HuH-7 (cell line): Measurements from ENCODE around the gene ACRV1.

Source experiments
- DNase-seq: peaks from one replicate; pipeline ENCODE4 v3.0.0; 2011; ENCODE audit warnings: low spot score

Gene ACRV1

DNA sequence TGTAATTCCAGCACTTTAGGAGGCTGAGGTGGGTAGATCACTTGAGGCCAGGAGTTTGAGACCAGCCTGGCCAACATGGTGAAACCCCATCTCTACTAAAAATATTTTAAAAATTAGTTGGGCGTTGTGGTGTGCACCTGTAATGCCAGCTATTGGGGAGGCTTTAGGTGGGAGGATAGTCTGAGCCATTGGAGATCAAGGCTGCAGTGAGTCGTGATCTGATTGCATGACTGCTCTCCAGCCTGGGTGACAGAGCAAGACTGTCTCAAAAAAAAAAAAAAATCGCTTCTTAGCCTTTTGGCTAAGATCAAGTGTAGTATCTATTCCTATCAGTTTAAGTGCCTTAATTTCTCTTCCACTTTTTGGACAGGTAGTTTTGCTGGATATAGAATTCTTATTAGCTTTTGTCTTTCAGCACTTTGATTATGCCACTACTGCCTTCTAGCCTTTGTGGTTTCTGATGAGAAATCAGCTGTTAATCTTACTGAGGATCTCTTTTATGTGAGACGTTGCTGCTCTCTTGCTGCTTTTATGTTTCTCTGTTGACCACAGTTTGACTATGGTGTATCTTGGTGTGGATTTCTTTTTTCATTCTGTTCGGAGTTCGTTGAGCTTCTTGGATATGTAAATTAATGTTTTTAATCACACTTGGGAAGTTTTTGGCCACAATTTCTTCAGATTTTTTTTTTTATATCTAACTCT is 31.0 kb downstream of the ACRV1 start:
- no peak for DNase-seq

DNA sequence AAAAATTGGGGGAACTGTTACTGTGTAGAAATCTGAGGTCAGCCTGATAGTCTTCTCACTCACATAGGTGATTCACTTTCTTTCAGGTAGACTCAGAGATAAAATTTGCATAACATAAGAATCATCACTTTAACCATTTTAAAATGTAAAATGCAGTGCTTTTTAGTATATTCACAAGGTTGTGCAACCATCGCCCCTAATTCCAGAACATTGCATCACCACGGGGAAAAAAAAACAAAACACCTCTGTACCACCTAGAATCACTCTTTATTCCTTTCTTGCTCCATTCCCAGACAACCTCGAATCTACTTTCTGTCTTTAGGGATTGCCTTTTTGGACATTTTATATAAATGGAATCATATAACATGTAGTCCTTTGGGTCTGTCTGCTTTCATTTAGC is 34.8 kb downstream of the ACRV1 start:
- DNase-seq = no peak

DNA sequence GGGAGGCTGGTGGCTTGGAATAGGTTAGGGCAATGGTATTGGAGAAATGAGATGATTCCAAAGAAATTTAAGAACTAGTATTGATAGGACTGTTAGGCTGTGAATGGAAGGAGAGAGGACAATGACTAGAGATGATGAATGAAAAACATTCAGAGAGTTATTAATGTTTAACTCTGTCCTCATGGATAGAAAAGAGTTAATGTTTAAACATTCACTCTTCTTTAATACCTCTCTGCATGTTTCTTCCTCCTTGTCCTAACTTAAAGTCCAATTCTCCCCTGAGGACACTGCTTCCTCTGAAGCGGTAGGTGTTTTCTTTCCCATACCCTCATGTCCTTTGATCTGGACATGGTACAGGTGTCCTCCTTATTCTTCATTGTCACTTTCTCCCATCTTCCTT is 42.3 kb downstream of the ACRV1 start:
- no peak for DNase-seq

DNA sequence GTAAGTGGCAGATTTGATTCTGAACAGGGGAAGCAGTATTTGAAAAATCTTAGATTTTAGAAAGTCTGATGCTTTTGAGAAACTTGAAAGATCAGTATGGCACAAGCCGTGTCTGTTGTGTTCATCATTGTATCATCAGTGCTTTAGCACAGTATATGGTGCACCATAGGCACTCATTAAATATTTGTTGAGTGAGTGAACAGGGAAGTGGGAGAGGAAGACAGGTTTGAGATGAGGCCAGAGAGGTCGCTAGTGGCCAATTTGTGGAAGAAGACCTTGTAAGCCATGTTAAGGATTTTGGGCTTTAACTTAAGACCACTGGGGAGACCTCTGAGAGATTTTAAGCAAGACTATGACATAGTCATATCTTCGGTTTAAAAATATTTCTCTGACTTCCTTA is 42.8 kb downstream of the ACRV1 start:
- no peak for DNase-seq

DNA sequence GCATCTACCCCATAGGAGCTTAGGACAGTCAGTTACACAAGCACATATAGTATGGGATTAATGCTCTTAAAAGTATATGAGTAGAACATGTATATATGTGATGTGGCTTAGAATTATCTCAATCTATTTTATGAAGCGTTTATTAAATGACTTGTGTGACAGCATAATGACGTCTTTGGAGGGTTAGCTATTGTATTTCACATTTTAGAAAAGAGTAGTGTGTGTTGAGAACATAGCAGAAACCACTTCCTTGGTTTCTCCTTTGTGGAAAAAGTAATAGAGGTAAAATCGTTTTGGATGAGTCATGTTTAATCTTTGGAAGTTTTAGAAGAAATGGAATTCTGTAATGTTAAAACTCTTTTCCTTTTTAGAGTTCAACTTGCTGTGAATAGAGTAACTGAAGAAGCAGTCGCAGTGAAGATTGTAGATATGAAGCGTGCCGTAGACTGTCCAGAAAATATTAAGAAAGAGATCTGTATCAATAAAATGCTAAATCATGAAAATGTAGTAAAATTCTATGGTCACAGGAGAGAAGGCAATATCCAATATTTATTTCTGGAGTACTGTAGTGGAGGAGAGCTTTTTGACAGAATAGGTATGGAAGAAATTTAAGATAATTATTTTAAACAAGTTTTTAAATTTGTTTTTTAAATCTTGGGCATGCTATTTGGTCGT is 53.3 kb downstream of the ACRV1 start:
- no peak for DNase-seq

DNA sequence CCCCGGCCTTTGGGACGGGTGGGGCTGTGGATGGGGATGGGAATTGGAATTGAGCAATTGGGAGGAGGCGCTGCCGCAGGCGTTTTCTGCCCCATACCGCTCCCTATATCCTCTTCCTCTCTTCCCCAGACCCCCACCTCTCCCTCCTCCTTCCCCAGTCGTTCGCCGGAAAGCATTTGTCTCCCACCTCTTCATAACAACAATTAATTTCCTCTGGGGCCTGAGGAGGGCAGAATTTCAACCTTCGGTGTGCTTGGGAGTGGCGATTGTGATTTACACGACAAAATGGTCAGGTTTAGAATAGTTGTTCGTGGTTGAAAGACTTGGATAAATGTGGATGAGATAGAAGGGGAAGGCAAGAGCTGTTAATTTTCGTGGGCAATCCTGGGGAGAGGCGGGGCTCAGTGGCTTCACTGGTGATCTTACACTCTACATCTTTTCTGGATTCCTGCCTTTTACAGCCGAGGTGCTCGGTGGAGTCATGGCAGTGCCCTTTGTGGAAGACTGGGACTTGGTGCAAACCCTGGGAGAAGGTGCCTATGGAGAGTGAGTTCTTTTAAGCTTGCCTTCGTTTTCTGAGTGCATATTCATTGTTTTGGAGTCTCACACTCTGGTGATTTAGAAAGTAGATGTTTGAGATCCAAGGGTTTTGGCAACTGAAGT is 54.2 kb downstream of the ACRV1 start:
- DNase-seq = no peak

DNA sequence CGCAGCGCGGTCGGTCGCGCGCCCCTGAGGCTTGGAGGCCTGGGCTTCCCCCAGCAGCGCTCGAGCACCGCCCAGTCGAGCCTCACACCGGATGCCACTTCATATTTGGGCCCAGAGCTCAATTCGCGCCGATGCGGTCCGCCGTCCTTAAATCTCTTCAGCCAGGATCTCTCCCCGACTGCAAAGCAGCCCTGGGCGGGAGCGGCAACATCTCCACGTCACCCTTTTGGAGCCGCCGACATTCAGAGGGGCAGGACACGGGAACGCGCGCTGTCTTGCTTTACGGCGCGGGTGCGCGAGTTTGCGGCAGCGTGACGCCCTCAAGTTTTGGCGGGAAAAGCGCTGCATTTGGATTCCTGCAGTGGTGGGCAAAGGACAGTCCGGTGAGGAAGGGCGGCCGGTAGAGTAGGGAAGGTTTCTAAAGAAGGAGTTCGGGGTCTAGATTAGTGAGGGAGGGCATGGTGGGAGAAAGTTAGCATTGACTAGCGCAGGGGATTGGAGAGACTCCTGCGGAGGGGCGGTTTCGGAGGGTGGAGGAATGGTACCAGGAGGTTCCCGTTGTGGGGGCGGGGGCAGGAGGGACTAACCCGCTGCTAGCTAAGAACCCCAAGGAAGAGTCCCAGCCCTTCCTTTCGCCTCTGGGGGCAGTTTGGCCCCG is 54.9 kb downstream of the ACRV1 start:
- peak; percentile 66 for DNase-seq

DNA sequence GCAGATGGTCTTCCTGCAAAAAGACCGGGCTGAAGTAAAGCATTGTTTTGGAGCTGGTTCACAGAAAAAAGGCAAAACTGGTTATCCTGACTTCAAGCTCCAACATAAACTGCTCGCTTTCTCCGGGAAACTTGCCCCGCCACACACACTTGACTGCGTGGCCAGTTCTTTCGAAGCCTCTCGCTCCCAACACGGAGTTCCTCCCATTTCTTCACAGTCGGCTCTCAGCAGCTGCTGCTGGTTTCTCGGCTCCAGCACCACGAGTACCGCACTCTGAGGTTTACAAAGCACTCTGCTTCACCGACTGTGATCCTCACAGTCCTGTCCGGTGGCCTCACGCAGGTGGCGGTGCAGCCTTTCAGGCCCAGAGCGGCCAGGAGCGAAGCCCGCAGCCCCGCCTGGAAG is 55.4 kb downstream of the ACRV1 start:
- no peak for DNase-seq

DNA sequence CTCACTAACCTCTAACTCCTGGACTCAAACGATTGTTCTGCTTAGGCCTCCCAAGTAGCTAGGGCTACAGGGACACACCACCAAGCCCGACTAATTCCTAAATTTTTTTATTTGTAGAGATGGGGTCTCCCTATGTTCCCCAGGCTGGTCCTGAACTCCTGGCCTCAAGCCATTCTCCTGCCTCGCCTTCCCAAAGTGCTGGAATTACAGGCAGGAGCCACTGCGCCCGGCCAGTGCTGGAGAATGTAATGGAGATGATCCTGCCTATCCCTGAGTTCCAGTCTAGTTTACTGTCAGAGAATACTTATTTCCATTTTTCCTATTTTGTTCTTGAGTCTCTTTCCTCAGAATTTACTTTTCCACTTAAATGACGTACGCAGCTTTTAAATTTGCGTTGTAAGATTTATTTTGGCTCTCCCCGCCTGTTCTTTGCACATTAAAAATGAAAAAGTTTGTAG is 55.9 kb downstream of the ACRV1 start, which contains the start of gene CHEK1:
CHEK1 (plus strand) TSS at position 408 of the 458 bp plus-strand sequence. CDS start 1,606 bp downstream, outside the sequence.
- no peak for DNase-seq

DNA sequence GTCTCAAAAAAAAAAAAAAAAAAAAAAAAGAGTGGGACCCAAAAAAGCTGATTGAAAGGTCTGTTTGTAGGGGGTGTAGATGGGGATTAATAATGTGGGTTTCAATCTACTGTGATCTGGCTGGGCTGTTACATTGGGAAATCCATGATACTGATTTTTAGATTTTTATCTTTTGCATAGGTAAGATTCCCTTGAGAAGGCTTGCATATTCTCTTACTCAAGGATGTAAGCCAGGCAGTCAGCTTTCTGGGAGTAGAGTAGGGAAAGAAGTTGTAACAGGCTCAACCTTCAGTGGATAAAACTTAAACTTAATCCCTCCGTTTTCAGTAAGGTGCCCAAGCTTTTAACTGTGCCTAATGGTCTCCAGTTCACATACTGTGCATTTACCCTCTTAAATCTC is 57.6 kb downstream of the ACRV1 start:
- no peak for DNase-seq

DNA sequence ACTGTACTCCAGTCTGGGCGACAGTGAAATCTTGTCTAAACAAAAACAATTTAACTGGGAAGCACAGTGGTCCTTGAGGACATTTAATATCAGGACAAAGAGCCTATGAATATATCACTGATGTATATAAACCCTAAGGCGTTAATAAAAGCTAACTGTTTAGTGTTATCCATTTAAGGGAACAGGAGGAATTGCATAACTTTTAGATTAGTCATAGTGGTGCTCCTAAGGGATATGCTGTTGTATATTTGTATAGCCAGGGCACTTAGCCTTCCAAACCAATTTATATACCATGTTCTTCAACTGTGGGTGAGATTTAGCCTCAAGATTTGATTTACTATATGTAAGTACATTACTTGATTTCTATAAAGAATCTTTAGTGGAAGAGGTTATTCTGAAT is 58.7 kb downstream of the ACRV1 start:
- no peak for DNase-seq
